ENCODE measurements around the gene LRSAM1. TPM values are rescaled to one million over a fixed set of nuclear protein-coding genes. Genes with fewer than 3 reads are reported as not detected.

The LRSAM1 gene
- total RNA-seq: 16.0 and 16.9 TPM in 2 replicates

DNA sequence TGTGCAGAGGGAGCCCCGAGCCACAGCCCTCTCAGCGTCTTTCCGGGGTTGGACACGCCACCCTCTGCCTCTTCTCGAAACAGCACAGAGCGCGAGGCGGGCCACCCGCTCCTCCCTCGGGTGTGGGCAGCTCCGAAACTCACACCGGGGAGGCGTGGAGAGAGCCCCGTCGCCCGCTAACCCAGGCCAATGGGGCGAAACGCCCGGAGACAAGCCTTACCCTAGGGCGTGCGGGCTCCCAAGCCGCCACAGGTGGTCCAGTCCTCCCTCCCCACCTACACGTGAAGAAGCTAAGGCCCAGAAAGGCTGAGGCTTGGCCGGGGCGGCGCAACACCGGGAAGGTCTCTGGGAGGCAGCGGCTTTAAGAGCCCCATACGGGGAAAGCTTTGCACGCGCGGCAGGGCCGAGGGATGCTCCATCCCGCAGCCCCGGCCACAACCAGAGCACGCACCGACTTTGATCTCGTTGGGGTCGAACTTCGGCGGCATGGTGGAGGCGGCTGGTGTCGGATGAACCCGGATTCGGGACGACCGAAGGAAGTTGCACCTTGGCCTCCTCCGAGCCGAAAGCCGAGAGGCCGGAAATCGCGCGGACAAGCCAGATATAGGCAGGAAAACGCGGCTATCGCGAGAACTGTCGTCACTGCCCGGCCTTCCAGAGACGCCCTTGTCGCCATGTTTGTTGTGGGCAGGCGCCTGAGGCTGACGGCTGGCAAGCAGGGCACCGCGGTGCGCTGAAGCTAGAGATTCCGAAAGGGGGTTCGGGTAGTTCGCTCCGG lies at the start of gene LRSAM1, which contains the start of gene RPL12:
Gene LRSAM1, plus strand, starts transcription at position 681 of the 778 bp plus-strand sequence. CDS start 3,018 bp downstream, outside the sequence.
Gene RPL12, minus strand, starts transcription at position 577 of the 778 bp plus-strand sequence. Its CDS starts 89 bp downstream, at position 488.

DNA sequence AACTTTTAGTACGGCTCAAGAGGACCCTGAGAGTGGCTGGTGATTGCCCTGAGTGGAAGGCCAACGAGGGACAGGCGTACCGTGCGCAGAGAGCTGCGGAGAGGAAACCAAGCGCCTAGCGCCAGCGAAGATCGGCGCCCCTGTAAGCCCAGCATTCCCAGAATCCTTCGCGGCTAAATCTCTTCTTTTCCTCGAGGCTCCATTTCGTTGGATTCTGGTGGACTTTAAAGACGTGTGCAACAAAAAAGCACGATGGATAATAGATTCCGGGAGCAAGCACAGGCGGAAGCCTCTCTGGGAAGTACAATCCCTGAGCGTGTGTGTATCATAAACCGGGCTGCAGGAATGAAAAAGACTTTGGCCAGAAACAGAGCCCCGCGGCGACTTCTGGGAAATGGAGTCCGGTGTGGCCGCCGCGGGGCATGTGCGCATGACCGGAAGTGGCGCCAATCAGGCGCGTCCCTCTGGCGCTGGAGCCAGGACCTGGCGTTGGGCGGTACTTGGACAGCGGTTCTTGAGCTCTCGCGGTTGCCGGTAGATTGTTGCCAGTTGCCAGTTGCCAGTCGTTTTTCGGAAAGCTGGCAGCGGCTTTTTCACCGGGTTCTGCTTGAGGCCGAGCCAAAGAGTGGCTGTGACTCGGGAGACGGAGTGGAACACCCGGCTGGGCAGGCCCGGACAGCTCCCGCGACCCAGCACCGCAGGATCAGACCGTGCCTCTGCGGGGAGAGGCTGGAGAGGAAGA lies 27.2 kb upstream of the LRSAM1 start, which contains the start of gene ZNF79:
Gene ZNF79, plus strand, starts transcription at position 449 of the 742 bp plus-strand sequence. CDS start 406 bp downstream, outside the sequence.

Other genes starting within 250 kb of the LRSAM1 start
- 6.2 and 8.8 TPM in 2 replicates for gene GARNL3, start 186.7 kb upstream of the LRSAM1 start, total RNA-seq
- 8.9 and 9.3 TPM in 2 replicates for gene SLC2A8, start 54.3 kb upstream of the LRSAM1 start, total RNA-seq
- gene ZNF79, start 27.1 kb upstream of the LRSAM1 start, total RNA-seq: 8.6 and 11.6 TPM in 2 replicates
- gene RPL12, start 104 bp upstream of the LRSAM1 start, total RNA-seq: 754 and 768 TPM in 2 replicates
- 43.6 and 46.2 TPM in 2 replicates for gene STXBP1, start 160.8 kb downstream of the LRSAM1 start, total RNA-seq

Measured in smooth muscle cell of the pulmonary artery (primary cell).